ENCODE results near the gene EPHA2.

DNA sequence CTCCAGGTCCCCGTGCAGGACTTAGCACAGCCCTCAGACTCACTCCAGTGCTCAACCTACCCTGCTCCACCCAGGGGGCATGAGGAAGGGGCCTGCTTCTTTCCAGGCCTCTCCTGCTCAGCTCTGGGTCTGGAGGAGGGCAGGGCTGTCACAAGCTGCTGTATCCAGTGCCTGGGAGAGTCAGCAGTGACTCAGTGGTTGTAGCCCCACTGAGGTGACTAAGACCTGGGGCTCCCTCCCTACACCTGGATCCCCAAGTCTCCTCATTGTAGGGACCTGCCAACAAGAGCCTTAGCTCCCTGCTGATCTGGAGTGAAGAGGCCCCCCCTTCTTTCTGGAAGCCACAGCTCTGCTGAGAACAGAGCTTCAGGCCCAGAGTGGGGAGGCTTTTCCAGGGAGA, 46.3 kb downstream of the EPHA2 start:
- TF ChIP-seq, protein P1, sequence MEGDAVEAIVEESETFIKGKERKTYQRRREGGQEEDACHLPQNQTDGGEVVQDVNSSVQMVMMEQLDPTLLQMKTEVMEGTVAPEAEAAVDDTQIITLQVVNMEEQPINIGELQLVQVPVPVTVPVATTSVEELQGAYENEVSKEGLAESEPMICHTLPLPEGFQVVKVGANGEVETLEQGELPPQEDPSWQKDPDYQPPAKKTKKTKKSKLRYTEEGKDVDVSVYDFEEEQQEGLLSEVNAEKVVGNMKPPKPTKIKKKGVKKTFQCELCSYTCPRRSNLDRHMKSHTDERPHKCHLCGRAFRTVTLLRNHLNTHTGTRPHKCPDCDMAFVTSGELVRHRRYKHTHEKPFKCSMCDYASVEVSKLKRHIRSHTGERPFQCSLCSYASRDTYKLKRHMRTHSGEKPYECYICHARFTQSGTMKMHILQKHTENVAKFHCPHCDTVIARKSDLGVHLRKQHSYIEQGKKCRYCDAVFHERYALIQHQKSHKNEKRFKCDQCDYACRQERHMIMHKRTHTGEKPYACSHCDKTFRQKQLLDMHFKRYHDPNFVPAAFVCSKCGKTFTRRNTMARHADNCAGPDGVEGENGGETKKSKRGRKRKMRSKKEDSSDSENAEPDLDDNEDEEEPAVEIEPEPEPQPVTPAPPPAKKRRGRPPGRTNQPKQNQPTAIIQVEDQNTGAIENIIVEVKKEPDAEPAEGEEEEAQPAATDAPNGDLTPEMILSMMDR (conservative IDR thresholded peaks at IDR 0.05 in 1 of 2, IDR thresholded peaks at IDR 0.05 in 1 of 2; ENCODE audit: low read depth in 1 of 2, low read length in 2 of 2): no peak
- no peak for TF ChIP-seq EZH2 (IDR thresholded peaks at IDR 0.05; ENCODE audit: low read length, missing control alignments)

Measured in fibroblast of lung (primary cell).